Heart right ventricle (tissue), 16 donors: ENCODE data around the gene GRK5. TPM values are rescaled to one million over a fixed set of nuclear protein-coding genes. Genes with fewer than 3 reads are reported as not detected.

Experiments
- ATAC-seq, 8 donors: fragments of 200-7000 bp; cut with Tn5 transposase; one replicate each; pipeline ENCODE4 v1.9.1; 2020; ENCODE audit warnings: mild to moderate bottlenecking in 8 of 8, moderate library complexity in 8 of 8, moderate number of reproducible peaks in 1 of 8
- DNase-seq, 2 donors: peaks; one replicate each; pipeline ENCODE4 v3.0.0-alpha.2; 2020
- H3K27ac ChIP-seq, 10 donors: fragments of 200-600 bp; sonication (generic) in 2 of 10; one replicate each; pipeline versions ENCODE4 v1.5.0 to v1.8.0; 2020 to 2022; ENCODE audit warnings: mild to moderate bottlenecking in 3 of 10
- H3K27me3 ChIP-seq, 7 donors: fragments of 200-600 bp; one replicate each; pipeline ENCODE4 v1.8.0; 2021 to 2022; ENCODE audit warnings: mild to moderate bottlenecking in 2 of 7
- H3K36me3 ChIP-seq, 9 donors: fragments of 200-600 bp; sonication (generic) in 1 of 9; one replicate each; pipeline versions ENCODE4 v1.5.0 to v1.8.0; 2020 to 2022; ENCODE audit warnings: mild to moderate bottlenecking in 2 of 9
- H3K4me1 ChIP-seq, 9 donors: fragments of 200-600 bp; sonication (generic) in 1 of 9; one replicate each; pipeline versions ENCODE4 v1.5.0 to v1.8.0; 2020 to 2022; ENCODE audit warnings: mild to moderate bottlenecking in 4 of 9
- H3K4me3 ChIP-seq, 10 donors: fragments of 200-600 bp; sonication (generic) in 2 of 10; one replicate each; pipeline versions ENCODE4 v1.5.0 to v1.8.0; 2020 to 2022; ENCODE audit warnings: mild to moderate bottlenecking in 7 of 10, moderate library complexity in 2 of 10
- H3K9me3 ChIP-seq, 11 donors: fragments of 200-600 bp in 10 of 11; sonication (generic) in 2 of 11; one replicate each; pipeline versions ENCODE4 v1.5.0 to v1.8.0; 2013 to 2022; ENCODE audit warnings: mild to moderate bottlenecking in 2 of 11, control low read depth in 1 of 11, moderate library complexity in 1 of 11
- CTCF ChIP-seq, 9 donors: fragments of 200-600 bp; sonication (generic) in 2 of 9; IDR thresholded peaks; one replicate each; pipeline versions ENCODE4 v1.5.0 to v1.8.0; 2021 to 2022; ENCODE audit warnings: antibody characterized with exemption in 9 of 9, mild to moderate bottlenecking in 5 of 9, moderate library complexity in 1 of 9
- WGBS, 2 donors: extraction: QIAGEN DNeasy Blood & Tissue Kit; methylation state at CpG; one replicate each; pipeline ENCODE4 v1.1.7; 2013; ENCODE audit warnings: inconsistent platforms in 1 of 2; 5-methylcytosine and 5-hydroxymethylcytosine counted together
- intact Hi-C, 10 donors: fragments of 100-400 bp; cut with DNase I; formaldehyde crosslinking; loops; one replicate each; pipeline versions ENCODE4 v1.11.1 to v1.14.2; 2022
- polyA plus RNA-seq, 2 donors: library from polyadenylated mRNA; stranded (reverse); fragments of 200-250 nt; gene quantifications; one replicate each; pipeline ENCODE4 v1.2.3, GENCODE V29; 2013
- total RNA-seq, 10 donors: library from RNA; stranded (reverse); fragmentation: NEBNext Ultra II Directional in 3 of 10; extraction: Animal tissue kit (Norgen Biotek cat#: 25700) in 3 of 10; gene quantifications; one replicate each; pipeline versions ENCODE4 v1.2.1 to v1.2.4, GENCODE V29; 2021 to 2023
- donor health status: Arrhythmogenic right ventricular cardiomyopathy.
- donor health status: ischemic (EF 13 %, LVEDD 7.1; RV severe dilation, severe dysfunction).
- donor health status: healthy with polysubstance abuse.
- donor health status: DM: no; HTN: yes; CAD: no.
- donor health status: DM: no; HTN: no; CAD: no.
- donor health status: ischemic (EF 25% LVEDD 6.9; RV normal size, moderate dysfunction).
- donor health status: ischemic (EF 25% LVEDD 5.7; RV mildly dilated, moderate dysfunction).
- donor health status: healthy.
- donor health status: DM: yes; HTN: yes; CAD: no.
- donor health status: Ischemic cardiomyopathy.
- donor health status: ischemic (EF 35%, LVEDD 5.7; RV mildly dilated, moderate dysfunction).
- donor health status: nonischemic (EF 11% LVEDD 7.7; RV severe dilation, severe dysfunction).
- donor health status: DM: yes; HTN: yes; CAD: no.
- donor health status: PGD.
- donor health status: ischemic (EF 29% LVEDD 5.4; RV normal size, mild dysfunction).
- donor health status: nonischemic (EF 23%, LVEDD 6.1; RV moderate dilation, normal function).

GRK5 gene
- total and polyA plus RNA-seq, 12 donors = 11.8 to 80.5 (median 26.6) TPM

- Histone ChIP-seq H3K36me3 (peaks cover 0 to 16% (median 0%) of the 10 kb centered on the region in 9 donors), H3K4me1 (peaks cover 0 to 19% (median 0%) of the 10 kb centered on the region in 9 donors), H3K27me3 (peaks cover 0 to 8% (median 0%) of the 10 kb centered on the region in 7 donors), H3K27ac (no peak overlapping the region), H3K9me3 (no peaks in the 10 kb centered on the region), H3K4me3 (no peak overlapping the region)
- intact Hi-C loops = no loop called here
- no peak for DNase-seq
- 89 to 90% methylated on average over 11 of the region's 11 CpGs for WGBS, 2 donors
- ATAC-seq = no peak
- no peak for TF ChIP-seq CTCF (IDR thresholded peaks at IDR 0.05)
Measured at GRCh38 chr10:119498889-119499676, 291.7 kb downstream of the GRK5 start.

DNA sequence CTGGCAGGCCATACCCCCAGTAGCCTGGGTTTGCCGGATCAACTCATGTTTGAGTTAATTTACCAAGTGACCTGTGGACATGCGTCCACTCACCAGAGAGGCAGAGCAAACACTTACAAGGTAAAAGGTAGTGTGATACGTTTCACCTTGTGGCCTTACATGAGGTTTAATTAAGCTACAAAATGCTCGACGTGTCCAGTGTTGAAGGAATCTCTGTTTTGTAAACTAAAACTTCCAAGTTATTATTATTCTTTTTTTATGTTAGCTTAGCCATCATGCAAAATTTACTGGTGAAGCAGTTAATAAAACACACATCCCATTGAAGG lies 292.3 kb downstream of the GRK5 start:
- peaks cover 0 to 8% (median 0%) of the 10 kb centered on the region in 7 donors for H3K27me3 ChIP-seq
- peaks cover 0 to 14% (median 0%) of the 10 kb centered on the region in 9 donors for H3K4me1 ChIP-seq
- intact Hi-C loops = no loop called here
- H3K27ac ChIP-seq = no peak overlapping the region
- DNase-seq (no peak), ATAC-seq (no peak)
- H3K9me3 ChIP-seq = no peaks in the 10 kb centered on the region
- TF ChIP-seq CTCF (IDR thresholded peaks at IDR 0.05) = no peak
- H3K36me3 ChIP-seq = peaks cover 0 to 20% (median 0%) of the 10 kb centered on the region in 9 donors
- H3K4me3 ChIP-seq = no peak overlapping the region
- WGBS, 2 donors = 88 to 90% methylated on average over 5 of the region's 5 CpGs

- ATAC-seq (no peak), DNase-seq (no peak)
- Histone ChIP-seq H3K27me3 (peaks cover 0 to 8% (median 0%) of the 10 kb centered on the region in 7 donors), H3K4me1 (peaks cover 0 to 9% (median 0%) of the 10 kb centered on the region in 9 donors), H3K36me3 (peaks cover 0 to 22% (median 0%) of the 10 kb centered on the region in 9 donors), H3K4me3 (no peak overlapping the region), H3K9me3 (no peaks in the 10 kb centered on the region), H3K27ac (no peak overlapping the region)
- TF ChIP-seq CTCF (IDR thresholded peaks at IDR 0.05) = no peak
- whole genome bisulfite sequencing, 2 donors = 81 to 83% methylated on average over 8 of the region's 8 CpGs
- intact Hi-C loops = no loop called here
Measured at GRCh38 chr10:119500123-119500795, 292.9 kb downstream of the GRK5 start.

DNA sequence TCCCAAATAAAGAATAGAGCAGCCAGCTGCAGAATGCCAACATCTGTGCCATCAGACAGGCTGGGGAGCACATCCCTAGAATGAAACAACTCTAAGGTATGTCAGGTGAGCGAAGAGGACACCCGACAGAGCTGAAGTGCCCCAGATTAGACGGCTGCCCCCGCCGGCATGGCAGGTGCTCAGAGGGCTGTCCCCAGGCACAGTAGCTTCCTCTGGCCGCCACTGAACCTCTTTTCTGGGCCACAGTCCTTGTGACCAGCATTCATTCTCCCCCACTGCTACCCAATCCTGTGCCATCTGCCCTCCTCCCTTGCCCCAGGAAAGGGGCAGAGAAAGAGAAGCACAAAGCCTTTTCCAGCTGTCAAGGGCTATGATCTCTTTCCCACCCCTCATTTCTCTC lies 293.4 kb downstream of the GRK5 start:
- DNase-seq (no peak), ATAC-seq (no peak)
- no peak overlapping the region for H3K27ac ChIP-seq
- WGBS, 2 donors = 86% methylated on average over 6 of the region's 6 CpGs
- no peak for TF ChIP-seq CTCF (IDR thresholded peaks at IDR 0.05)
- peaks cover 0 to 9% (median 0%) of the 10 kb centered on the region in 9 donors for H3K4me1 ChIP-seq
- peaks cover 0 to 8% (median 0%) of the 10 kb centered on the region in 7 donors for H3K27me3 ChIP-seq
- H3K9me3 ChIP-seq = no peaks in the 10 kb centered on the region
- peaks cover 0 to 22% (median 0%) of the 10 kb centered on the region in 9 donors for H3K36me3 ChIP-seq
- no peak overlapping the region for H3K4me3 ChIP-seq
- intact Hi-C loops = no loop called here
